Muscle layer of colon (tissue), 2 donors: Measurements from ENCODE around the gene NUDT12.

Experiments
- H3K27ac ChIP-seq: one replicate; pipeline ENCODE4 v1.7.0; 2013; ENCODE audit warnings: low read depth, mild to moderate bottlenecking, low read length, moderate library complexity
- H3K27me3 ChIP-seq, 2 donors: one replicate each; pipeline ENCODE4 v1.7.0; 2013; ENCODE audit warnings: low read length in 2 of 2, mild to moderate bottlenecking in 2 of 2; ENCODE audit not compliant: insufficient read depth in 2 of 2, control insufficient read depth in 1 of 2
- H3K36me3 ChIP-seq: one replicate; pipeline ENCODE4 v1.7.0; 2013; ENCODE audit warnings: mild to moderate bottlenecking, low read length; ENCODE audit not compliant: insufficient read depth
- H3K4me1 ChIP-seq: one replicate; pipeline ENCODE4 v1.7.0; 2013; ENCODE audit warnings: mild to moderate bottlenecking, low read length; ENCODE audit not compliant: insufficient read depth
- H3K4me3 ChIP-seq, 2 donors: one replicate each; pipeline ENCODE4 v1.7.0; 2013; ENCODE audit warnings: low read length in 2 of 2, low read depth in 1 of 2, mild to moderate bottlenecking in 1 of 2, moderate library complexity in 1 of 2
- H3K9ac ChIP-seq: one replicate; pipeline ENCODE4 v1.7.0; 2013; ENCODE audit warnings: low read length
- H3K9me3 ChIP-seq: one replicate; pipeline ENCODE4 v1.7.0; 2013; ENCODE audit warnings: mild to moderate bottlenecking, low read length
- donor health status: abdominal sarcoma.
- donor health status: Adenocarcinoma of cecum.

NUDT12 gene

DNA sequence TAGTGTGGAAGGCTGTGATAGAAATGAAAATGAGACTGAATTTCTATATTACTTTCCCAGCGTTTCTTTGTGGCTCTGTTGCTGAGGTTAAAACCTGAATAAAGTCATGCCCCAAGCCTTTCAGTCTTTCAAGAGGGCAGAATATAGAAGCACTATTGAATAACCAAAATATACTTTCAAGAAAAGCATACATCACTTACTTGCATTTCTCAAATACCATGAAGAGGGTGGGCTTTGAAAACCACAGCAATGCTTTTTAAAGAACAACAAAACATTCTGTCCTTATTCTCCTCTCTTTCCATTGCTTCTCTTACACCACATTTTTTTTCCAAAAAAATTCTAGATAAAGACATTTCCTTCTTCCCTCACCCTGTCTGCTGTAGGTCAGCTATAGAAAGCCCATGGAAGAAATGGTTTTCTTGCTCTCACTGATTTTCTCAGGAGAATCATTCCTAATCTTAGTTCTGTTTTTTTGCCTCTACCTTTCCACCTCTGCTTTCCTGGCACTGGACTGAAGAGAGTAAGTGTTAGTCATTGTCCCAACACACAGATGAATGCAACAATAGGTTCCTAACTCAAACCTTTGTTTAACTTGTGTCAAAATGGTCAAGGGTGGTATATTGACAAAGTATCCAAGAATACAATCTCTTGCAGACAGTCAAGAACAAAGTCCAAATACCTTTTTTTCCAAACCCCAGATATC, 51.6 kb downstream of the NUDT12 start:
- H3K36me3 ChIP-seq: no peaks in the 10 kb centered on the region
- H3K27me3 ChIP-seq: no peaks in the 10 kb centered on the region
- H3K9me3 ChIP-seq: peaks cover 8% of the 10 kb centered on the region
- no peak overlapping the region for H3K4me3 ChIP-seq
- no peak overlapping the region for H3K27ac ChIP-seq
- H3K4me1 ChIP-seq: no peaks in the 10 kb centered on the region
- no peak overlapping the region for H3K9ac ChIP-seq

DNA sequence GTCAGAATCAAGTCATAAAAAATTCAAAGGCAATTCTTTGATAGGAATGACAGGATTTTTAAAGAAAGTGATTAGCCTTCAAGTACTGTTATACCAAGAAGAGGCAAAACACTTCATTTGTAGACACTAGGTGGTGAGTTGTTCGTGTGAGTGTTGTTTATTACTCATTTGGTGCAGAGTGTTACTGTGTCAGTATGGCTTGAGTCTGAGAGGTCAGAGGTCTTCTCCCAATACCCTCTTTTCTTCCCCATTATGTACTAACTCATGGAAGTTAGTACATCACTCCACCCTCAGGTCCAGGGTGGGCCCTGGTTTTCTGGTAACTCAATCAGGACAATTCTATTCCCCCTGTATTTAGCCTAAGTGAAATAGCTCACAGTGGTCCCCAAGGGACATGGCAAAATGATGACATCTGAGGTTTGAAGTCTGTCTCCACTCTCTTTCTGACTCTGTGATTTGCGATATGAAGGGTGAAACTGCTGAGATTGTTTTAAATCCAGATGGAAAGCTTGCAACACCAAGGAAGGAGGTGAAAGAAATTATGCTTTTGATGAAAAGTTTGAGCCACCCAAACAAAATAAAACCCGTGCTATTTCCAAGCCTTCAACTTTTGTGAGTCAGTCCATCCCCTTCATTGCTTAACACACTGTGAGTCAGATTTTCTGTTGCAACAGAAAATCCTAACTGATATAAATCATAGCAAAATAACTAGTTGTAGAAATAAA, 56.8 kb downstream of the NUDT12 start:
- Histone ChIP-seq H3K9me3 (peaks cover 8% of the 10 kb centered on the region), H3K36me3 (no peaks in the 10 kb centered on the region), H3K27me3 (no peaks in the 10 kb centered on the region), H3K9ac (no peak overlapping the region), H3K4me3 (no peak overlapping the region), H3K27ac (no peak overlapping the region), H3K4me1 (no peaks in the 10 kb centered on the region)

DNA sequence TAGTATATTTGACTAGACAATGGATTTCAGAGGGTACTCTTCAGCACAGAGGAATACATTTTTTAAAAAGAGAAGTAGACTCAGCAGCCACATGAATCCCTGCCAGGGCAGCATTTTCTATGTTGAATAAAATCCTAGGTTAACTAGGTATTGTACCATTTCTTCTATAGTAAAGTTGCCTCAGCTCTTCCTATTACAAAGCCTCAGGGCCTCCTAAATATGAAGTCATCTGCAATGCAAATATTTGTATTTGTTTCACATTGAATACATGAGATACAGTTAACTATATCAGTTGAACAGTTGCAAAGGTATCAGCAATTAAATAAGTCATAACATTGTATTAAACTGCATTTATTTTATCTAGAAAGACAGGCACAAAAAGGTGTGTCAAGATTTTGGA, 59.5 kb downstream of the NUDT12 start:
- no peaks in the 10 kb centered on the region for H3K36me3 ChIP-seq
- no peak overlapping the region for H3K9ac ChIP-seq
- peaks cover 8% of the 10 kb centered on the region for H3K9me3 ChIP-seq
- no peak overlapping the region for H3K27ac ChIP-seq
- H3K4me1 ChIP-seq: no peaks in the 10 kb centered on the region
- H3K4me3 ChIP-seq: no peak overlapping the region
- no peaks in the 10 kb centered on the region for H3K27me3 ChIP-seq

DNA sequence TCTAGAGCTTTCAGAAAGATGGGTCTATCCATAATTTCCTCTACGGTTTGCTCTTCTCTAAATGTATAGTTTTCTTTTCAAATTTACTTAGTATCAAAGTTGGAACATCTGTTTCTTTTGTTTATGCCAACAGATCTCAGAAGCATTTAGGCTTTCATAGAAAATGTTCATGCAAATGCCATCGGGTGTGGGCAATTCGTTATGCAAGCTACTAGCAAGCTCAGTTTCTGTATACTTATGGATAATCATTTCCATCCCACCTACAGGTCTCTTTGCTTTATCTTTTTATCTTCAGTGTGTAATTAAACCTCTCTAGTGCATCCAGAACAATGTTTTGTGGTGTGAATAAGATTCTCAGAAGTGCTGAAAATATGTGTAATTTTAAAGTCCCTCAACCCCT, 59.9 kb downstream of the NUDT12 start:
- H3K4me1 ChIP-seq: no peaks in the 10 kb centered on the region
- H3K36me3 ChIP-seq: no peaks in the 10 kb centered on the region
- peaks cover 8% of the 10 kb centered on the region for H3K9me3 ChIP-seq
- H3K9ac ChIP-seq: no peak overlapping the region
- no peak overlapping the region for H3K27ac ChIP-seq
- no peak overlapping the region for H3K4me3 ChIP-seq
- H3K27me3 ChIP-seq: no peaks in the 10 kb centered on the region
